ENCODE measurements around the gene RAPGEF2. TPM values are rescaled to one million over a fixed set of nuclear protein-coding genes. Genes with fewer than 3 reads are reported as not detected.
A peak's percentile ranks its signal among the peaks of the same experiment; 100 is the strongest.

The RAPGEF2 gene
- total and polyA plus RNA-seq, 9 of the 15 experiments (the other 6 are each of a cell fraction or from before 2014, with no cell fraction given) = 3.1 to 32.6 (median 23.1) TPM

- TF ChIP-seq, protein P1, sequence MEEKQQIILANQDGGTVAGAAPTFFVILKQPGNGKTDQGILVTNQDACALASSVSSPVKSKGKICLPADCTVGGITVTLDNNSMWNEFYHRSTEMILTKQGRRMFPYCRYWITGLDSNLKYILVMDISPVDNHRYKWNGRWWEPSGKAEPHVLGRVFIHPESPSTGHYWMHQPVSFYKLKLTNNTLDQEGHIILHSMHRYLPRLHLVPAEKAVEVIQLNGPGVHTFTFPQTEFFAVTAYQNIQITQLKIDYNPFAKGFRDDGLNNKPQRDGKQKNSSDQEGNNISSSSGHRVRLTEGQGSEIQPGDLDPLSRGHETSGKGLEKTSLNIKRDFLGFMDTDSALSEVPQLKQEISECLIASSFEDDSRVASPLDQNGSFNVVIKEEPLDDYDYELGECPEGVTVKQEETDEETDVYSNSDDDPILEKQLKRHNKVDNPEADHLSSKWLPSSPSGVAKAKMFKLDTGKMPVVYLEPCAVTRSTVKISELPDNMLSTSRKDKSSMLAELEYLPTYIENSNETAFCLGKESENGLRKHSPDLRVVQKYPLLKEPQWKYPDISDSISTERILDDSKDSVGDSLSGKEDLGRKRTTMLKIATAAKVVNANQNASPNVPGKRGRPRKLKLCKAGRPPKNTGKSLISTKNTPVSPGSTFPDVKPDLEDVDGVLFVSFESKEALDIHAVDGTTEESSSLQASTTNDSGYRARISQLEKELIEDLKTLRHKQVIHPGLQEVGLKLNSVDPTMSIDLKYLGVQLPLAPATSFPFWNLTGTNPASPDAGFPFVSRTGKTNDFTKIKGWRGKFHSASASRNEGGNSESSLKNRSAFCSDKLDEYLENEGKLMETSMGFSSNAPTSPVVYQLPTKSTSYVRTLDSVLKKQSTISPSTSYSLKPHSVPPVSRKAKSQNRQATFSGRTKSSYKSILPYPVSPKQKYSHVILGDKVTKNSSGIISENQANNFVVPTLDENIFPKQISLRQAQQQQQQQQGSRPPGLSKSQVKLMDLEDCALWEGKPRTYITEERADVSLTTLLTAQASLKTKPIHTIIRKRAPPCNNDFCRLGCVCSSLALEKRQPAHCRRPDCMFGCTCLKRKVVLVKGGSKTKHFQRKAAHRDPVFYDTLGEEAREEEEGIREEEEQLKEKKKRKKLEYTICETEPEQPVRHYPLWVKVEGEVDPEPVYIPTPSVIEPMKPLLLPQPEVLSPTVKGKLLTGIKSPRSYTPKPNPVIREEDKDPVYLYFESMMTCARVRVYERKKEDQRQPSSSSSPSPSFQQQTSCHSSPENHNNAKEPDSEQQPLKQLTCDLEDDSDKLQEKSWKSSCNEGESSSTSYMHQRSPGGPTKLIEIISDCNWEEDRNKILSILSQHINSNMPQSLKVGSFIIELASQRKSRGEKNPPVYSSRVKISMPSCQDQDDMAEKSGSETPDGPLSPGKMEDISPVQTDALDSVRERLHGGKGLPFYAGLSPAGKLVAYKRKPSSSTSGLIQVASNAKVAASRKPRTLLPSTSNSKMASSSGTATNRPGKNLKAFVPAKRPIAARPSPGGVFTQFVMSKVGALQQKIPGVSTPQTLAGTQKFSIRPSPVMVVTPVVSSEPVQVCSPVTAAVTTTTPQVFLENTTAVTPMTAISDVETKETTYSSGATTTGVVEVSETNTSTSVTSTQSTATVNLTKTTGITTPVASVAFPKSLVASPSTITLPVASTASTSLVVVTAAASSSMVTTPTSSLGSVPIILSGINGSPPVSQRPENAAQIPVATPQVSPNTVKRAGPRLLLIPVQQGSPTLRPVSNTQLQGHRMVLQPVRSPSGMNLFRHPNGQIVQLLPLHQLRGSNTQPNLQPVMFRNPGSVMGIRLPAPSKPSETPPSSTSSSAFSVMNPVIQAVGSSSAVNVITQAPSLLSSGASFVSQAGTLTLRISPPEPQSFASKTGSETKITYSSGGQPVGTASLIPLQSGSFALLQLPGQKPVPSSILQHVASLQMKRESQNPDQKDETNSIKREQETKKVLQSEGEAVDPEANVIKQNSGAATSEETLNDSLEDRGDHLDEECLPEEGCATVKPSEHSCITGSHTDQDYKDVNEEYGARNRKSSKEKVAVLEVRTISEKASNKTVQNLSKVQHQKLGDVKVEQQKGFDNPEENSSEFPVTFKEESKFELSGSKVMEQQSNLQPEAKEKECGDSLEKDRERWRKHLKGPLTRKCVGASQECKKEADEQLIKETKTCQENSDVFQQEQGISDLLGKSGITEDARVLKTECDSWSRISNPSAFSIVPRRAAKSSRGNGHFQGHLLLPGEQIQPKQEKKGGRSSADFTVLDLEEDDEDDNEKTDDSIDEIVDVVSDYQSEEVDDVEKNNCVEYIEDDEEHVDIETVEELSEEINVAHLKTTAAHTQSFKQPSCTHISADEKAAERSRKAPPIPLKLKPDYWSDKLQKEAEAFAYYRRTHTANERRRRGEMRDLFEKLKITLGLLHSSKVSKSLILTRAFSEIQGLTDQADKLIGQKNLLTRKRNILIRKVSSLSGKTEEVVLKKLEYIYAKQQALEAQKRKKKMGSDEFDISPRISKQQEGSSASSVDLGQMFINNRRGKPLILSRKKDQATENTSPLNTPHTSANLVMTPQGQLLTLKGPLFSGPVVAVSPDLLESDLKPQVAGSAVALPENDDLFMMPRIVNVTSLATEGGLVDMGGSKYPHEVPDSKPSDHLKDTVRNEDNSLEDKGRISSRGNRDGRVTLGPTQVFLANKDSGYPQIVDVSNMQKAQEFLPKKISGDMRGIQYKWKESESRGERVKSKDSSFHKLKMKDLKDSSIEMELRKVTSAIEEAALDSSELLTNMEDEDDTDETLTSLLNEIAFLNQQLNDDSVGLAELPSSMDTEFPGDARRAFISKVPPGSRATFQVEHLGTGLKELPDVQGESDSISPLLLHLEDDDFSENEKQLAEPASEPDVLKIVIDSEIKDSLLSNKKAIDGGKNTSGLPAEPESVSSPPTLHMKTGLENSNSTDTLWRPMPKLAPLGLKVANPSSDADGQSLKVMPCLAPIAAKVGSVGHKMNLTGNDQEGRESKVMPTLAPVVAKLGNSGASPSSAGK (IDR thresholded peaks at IDR 0.05) = no peak
- TF ChIP-seq KLF6 (CRISPR knock-in tag; IDR thresholded peaks at IDR 0.05; ENCODE audit: borderline replicate concordance) (no peak), SMARCA5 (IDR thresholded peaks at IDR 0.05) (no peak), PPARD (CRISPR knock-in tag; IDR thresholded peaks at IDR 0.05) (no peak), GATA2 (CRISPR knock-in tag; IDR thresholded peaks at IDR 0.05) (peak; percentile 77), EHMT2 (IDR thresholded peaks at IDR 0.05) (no peak), E2F6 (IDR thresholded peaks at IDR 0.05; ENCODE audit: borderline replicate concordance in 1 of 2, extremely low read depth in 1 of 2, insufficient read depth in 1 of 2, insufficient read length in 1 of 2, low read depth in 1 of 2, low read length in 1 of 2, poor library complexity in 1 of 2, severe bottlenecking in 1 of 2) (no peak), HDAC3 (IDR thresholded peaks at IDR 0.05; ENCODE audit: borderline replicate concordance, partially characterized antibody) (peak; percentile 70), NR4A1 (CRISPR knock-in tag; IDR thresholded peaks at IDR 0.05) (no peak), NR4A1 (tag; IDR thresholded peaks at IDR 0.05) (0 out of 2 replicates have a peak, but pooled peaks have one; percentile 51), CREB3L1 (IDR thresholded peaks at IDR 0.05; ENCODE audit: borderline replicate concordance, low read depth) (no peak), NR3C1 (CRISPR knock-in tag; IDR thresholded peaks at IDR 0.05) (no peak), FOSL1 (tag; conservative IDR thresholded peaks at IDR 0.05) (no peak)
Measured at GRCh38 chr4:159195361-159195769, 92.5 kb downstream of the RAPGEF2 start (continued).
